HCT116 (cell line): ENCODE results near the gene DBX1. TPM values are rescaled to one million over a fixed set of nuclear protein-coding genes. Genes with fewer than 3 reads are reported as not detected.
"Not testable (repeated sequence)": the region's sequence is repeated elsewhere in the genome, so short reads cannot be mapped to it uniquely, and the experiment has no call there.

Experiments used
- ATAC-seq: fragments of 200-7000 bp; cut with Tn5 transposase; 2 replicates; pipeline ENCODE4 v1.9.1; 2020; ENCODE audit warnings: mild to moderate bottlenecking, moderate library complexity
- BruUV-seq: library from RNA; stranded (reverse); fragments of 400-500 nt; replicated peaks from 2 replicates; lab custom pipeline; 2021; lab: Mats Ljungman, UMichigan
- CTCF ChIA-PET: fragments of 300-600 bp; sonication (Branson Sonifier 250); formaldehyde crosslinking; loops from one replicate; lab custom pipeline; 2021; ENCODE audit warnings: antibody characterized with exemption; lab: Charles Lee
- POLR2A ChIA-PET: fragments of 300-600, 350-600 bp; sonication (Branson Sonifier 250); formaldehyde crosslinking; loops from one replicate; lab custom pipeline; 2021; ENCODE audit warnings: antibody characterized with exemption; lab: Charles Lee
- RAD21 ChIA-PET, 2 experiments: fragments of 300-600 bp; sonication (Branson Sonifier 250); formaldehyde crosslinking; loops; one replicate each; lab custom pipeline; 2023; ENCODE audit warnings: low total read pairs in 2 of 2; ENCODE audit not compliant: uncharacterized antibody in 2 of 2, unreplicated experiment in 2 of 2, low non-redundant PET in 1 of 2; lab: Charles Lee
- DNase-seq: peaks from one replicate; pipeline ENCODE4 v3.0.0-alpha.2; 2010; ENCODE audit warnings: low read depth, low spot score
- H2AFZ ChIP-seq: fragments of 200-600 bp; shearing (Covaris generic), sonication (generic); 2 replicates; pipeline ENCODE4 v1.6.1; 2017; ENCODE audit warnings: low read depth, mixed run types, mixed read lengths, antibody characterized with exemption, low read length; ENCODE audit not compliant: poor library complexity, severe bottlenecking
- H3K27ac ChIP-seq: 2 replicates; pipeline ENCODE4 v1.5.1; 2012; ENCODE audit warnings: low read depth, low read length
- H3K27me3 ChIP-seq: fragments of 200-600 bp; sonication (generic); 2 replicates; pipeline ENCODE4 v1.6.1; 2016; ENCODE audit warnings: mixed run types, low read length, mixed read lengths; ENCODE audit not compliant: insufficient read depth
- H3K36me3 ChIP-seq, 2 experiments: fragments of 200-500 bp in 1 of 2; fragments of 200-600 bp in 1 of 2; sonication (Bioruptor generic) in 1 of 2; sonication (generic) in 1 of 2; 2 replicates each; pipeline versions ENCODE4 v1.5.1 to v1.6.1; 2014 to 2016; ENCODE audit warnings: low read length in 2 of 2, inconsistent platforms in 1 of 2, mixed read lengths in 1 of 2, mixed run types in 1 of 2; ENCODE audit not compliant: insufficient read depth in 2 of 2, control insufficient read depth in 1 of 2
- H3K4me1 ChIP-seq, 2 experiments: fragments of 200-600 bp in 1 of 2; sonication (generic) in 1 of 2; 2 replicates each; pipeline versions ENCODE4 v1.5.1 to v1.6.1; 2012 to 2017; ENCODE audit warnings: low read length in 2 of 2, inconsistent platforms in 1 of 2, mild to moderate bottlenecking in 1 of 2, mixed read lengths in 1 of 2, mixed run types in 1 of 2, moderate library complexity in 1 of 2; ENCODE audit not compliant: insufficient read depth in 2 of 2, control insufficient read depth in 1 of 2
- H3K4me2 ChIP-seq: fragments of 200-600 bp; sonication (generic); 2 replicates; pipeline ENCODE4 v1.6.1; 2017; ENCODE audit warnings: mixed run types, low read length, mixed read lengths
- H3K4me3 ChIP-seq, 2 experiments: fragments of 200-600 bp in 1 of 2; sonication (generic) in 1 of 2; replicated peaks in 1 of 2; 2 replicates each; pipeline ENCODE4 v1.5.1; 2011 to 2016; ENCODE audit warnings: low read length in 2 of 2, control low read depth in 1 of 2, low read depth in 1 of 2, mild to moderate bottlenecking in 1 of 2, mixed read lengths in 1 of 2, mixed run types in 1 of 2
- H3K79me2 ChIP-seq: fragments of 200-600 bp; sonication (generic); 2 replicates; pipeline ENCODE4 v1.6.1; 2017; ENCODE audit warnings: mild to moderate bottlenecking, mixed run types, low read length, moderate library complexity, mixed read lengths; ENCODE audit not compliant: insufficient read depth
- H3K9ac ChIP-seq: fragments of 200-600 bp; sonication (generic); 2 replicates; pipeline ENCODE4 v1.6.1; 2016; ENCODE audit warnings: low read length, mixed read lengths
- H3K9me2 ChIP-seq: fragments of 200-600 bp; sonication (generic), shearing (Covaris generic); 2 replicates; pipeline ENCODE4 v1.6.1; 2017; ENCODE audit warnings: mixed run types, mild to moderate bottlenecking, moderate library complexity; ENCODE audit not compliant: insufficient read depth
- H3K9me3 ChIP-seq, 2 experiments: fragments of 200-500 bp in 1 of 2; fragments of 200-600 bp in 1 of 2; sonication (Bioruptor generic) in 1 of 2; sonication (generic) in 1 of 2; 2 replicates each; pipeline ENCODE4 v1.6.1; 2014 to 2017; ENCODE audit warnings: low read length in 2 of 2, mixed read lengths in 2 of 2, inconsistent platforms in 1 of 2, low read depth in 1 of 2, mild to moderate bottlenecking in 1 of 2, mixed run types in 1 of 2, moderate library complexity in 1 of 2; ENCODE audit not compliant: control insufficient read depth in 1 of 2, insufficient read depth in 1 of 2
- H4K20me1 ChIP-seq: fragments of 200-600 bp; sonication (generic), shearing (Covaris generic); 2 replicates; pipeline ENCODE4 v1.6.1; 2017; ENCODE audit warnings: mixed run types, mild to moderate bottlenecking, moderate library complexity; ENCODE audit not compliant: insufficient read depth
- intact Hi-C: fragments of 100-400 bp; cut with micrococcal nuclease; formaldehyde crosslinking; loops from 2 replicates; pipeline ENCODE4 v1.10.0; 2022
- total RNA-seq: library from RNA; stranded (reverse); gene quantifications from one replicate; pipeline ENCODE4 v1.2.1, GENCODE V29; 2021; ENCODE audit not compliant: unreplicated experiment
- TF ChIP-seq, protein P1 (sequence below), 3 experiments: fragments of 200-600 bp in 1 of 3; sonication (generic) in 1 of 3; IDR thresholded peaks in 2 of 3; conservative IDR thresholded peaks in 1 of 3; 2 replicates each; pipeline ENCODE4 v1.5.1; 2012 to 2017; ENCODE audit warnings: low read depth in 2 of 3, low read length in 2 of 3, antibody characterized with exemption in 1 of 3, borderline replicate concordance in 1 of 3, control low read depth in 1 of 3, mild to moderate bottlenecking in 1 of 3, mixed read lengths in 1 of 3, mixed run types in 1 of 3, moderate library complexity in 1 of 3; ENCODE audit not compliant: insufficient read depth in 1 of 3

Gene DBX1
- total RNA-seq, 1 experiment from 2014 or later = not detected

GRCh38 chr11:20129665-20130064 is 30.6 kb downstream of the DBX1 start:
- no peak overlapping the region for H3K4me2 ChIP-seq
- TF ChIP-seq, protein P1, sequence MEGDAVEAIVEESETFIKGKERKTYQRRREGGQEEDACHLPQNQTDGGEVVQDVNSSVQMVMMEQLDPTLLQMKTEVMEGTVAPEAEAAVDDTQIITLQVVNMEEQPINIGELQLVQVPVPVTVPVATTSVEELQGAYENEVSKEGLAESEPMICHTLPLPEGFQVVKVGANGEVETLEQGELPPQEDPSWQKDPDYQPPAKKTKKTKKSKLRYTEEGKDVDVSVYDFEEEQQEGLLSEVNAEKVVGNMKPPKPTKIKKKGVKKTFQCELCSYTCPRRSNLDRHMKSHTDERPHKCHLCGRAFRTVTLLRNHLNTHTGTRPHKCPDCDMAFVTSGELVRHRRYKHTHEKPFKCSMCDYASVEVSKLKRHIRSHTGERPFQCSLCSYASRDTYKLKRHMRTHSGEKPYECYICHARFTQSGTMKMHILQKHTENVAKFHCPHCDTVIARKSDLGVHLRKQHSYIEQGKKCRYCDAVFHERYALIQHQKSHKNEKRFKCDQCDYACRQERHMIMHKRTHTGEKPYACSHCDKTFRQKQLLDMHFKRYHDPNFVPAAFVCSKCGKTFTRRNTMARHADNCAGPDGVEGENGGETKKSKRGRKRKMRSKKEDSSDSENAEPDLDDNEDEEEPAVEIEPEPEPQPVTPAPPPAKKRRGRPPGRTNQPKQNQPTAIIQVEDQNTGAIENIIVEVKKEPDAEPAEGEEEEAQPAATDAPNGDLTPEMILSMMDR (IDR thresholded peaks at IDR 0.05 in 2 of 3, conservative IDR thresholded peaks at IDR 0.05 in 1 of 3; ENCODE audit: borderline replicate concordance in 1 of 3, insufficient read depth in 1 of 3, low read depth in 2 of 3, low read length in 2 of 3) = no peak
- no peak overlapping the region for H2AFZ ChIP-seq
- RAD21 ChIA-PET = no interaction called here
- H3K27me3 ChIP-seq = no peaks in the 10 kb centered on the region
- H3K4me1 ChIP-seq = peaks cover 0 to 9% of the 10 kb centered on the region in 2 experiments; a peak in 1 of 4 replicates
- BruUV-seq = no TSS peak
- no peak overlapping the region for H3K27ac ChIP-seq
- no peak for ATAC-seq
- no peak for DNase-seq
- intact Hi-C loops = loop anchor here (2.0 to 5.0 kb wide), 3 partner anchors 191 to 567 kb away; no protein-coding TSS in a partner anchor
- CTCF ChIA-PET = interaction anchor here (1.8 to 3.7 kb wide), 8 partner anchors 8 to 481 kb away, joined by 3 to 84 read pairs (median 12); no protein-coding TSS in a partner anchor
- H4K20me1 ChIP-seq = no peaks in the 10 kb centered on the region
- H3K36me3 ChIP-seq = no peaks in the 10 kb centered on the region
- H3K9me3 ChIP-seq = no peaks in the 10 kb centered on the region
- H3K9me2 ChIP-seq = no peaks in the 10 kb centered on the region
- no peak overlapping the region for H3K4me3 ChIP-seq
- H3K79me2 ChIP-seq = no peaks in the 10 kb centered on the region
- no peak overlapping the region for H3K9ac ChIP-seq
- POLR2A ChIA-PET = no interaction called here

GRCh38 chr11:20128528-20128825 is 31.8 kb downstream of the DBX1 start:
- BruUV-seq, H3K79me2 ChIP-seq, DNase-seq, H3K9me2 ChIP-seq, ATAC-seq, H3K36me3 ChIP-seq, H3K27ac ChIP-seq, H3K27me3 ChIP-seq, H2AFZ ChIP-seq, POLR2A ChIA-PET, H4K20me1 ChIP-seq, H3K9me3 ChIP-seq, H3K4me3 ChIP-seq, H3K4me2 ChIP-seq, H3K4me1 ChIP-seq, H3K9ac ChIP-seq: not testable (repeated sequence)
- ChIA-PET CTCF (interaction anchor here (0.6 to 3.7 kb wide), 27 partner anchors 9 to 1052 kb away, joined by 3 to 84 read pairs (median 5); no protein-coding TSS in a partner anchor), RAD21 (interaction anchor here (0.9 to 1.2 kb wide), 4 partner anchors 16 to 482 kb away, joined by 3 to 6 read pairs (median 3); no protein-coding TSS in a partner anchor)
- intact Hi-C loops = loop anchor here (1.0 to 2.0 kb wide), 5 partner anchors 190 to 544 kb away; no protein-coding TSS in a partner anchor
